Astrocyte (in vitro differentiated cells and primary cell): ENCODE data around the gene BROX.

Source experiments
- CTCF ChIP-seq: IDR thresholded peaks from 2 replicates; pipeline ENCODE4 v1.5.1; 2011; ENCODE audit warnings: low read depth, mild to moderate bottlenecking, inconsistent platforms, low read length, moderate library complexity; ENCODE audit not compliant: insufficient read depth
- EZH2 ChIP-seq: IDR thresholded peaks from 2 replicates; pipeline ENCODE4 v1.6.1; 2012; ENCODE audit warnings: mild to moderate bottlenecking, low read length, inconsistent platforms; ENCODE audit not compliant: insufficient read depth

GRCh38 chr1:222783051-222783450 lies 70.7 kb downstream of the BROX start:
- TF ChIP-seq EZH2 = no peak
- TF ChIP-seq CTCF = no peak
